H1 (cell line): ENCODE results near the gene CCDC175. TPM values are rescaled to one million over a fixed set of nuclear protein-coding genes. Genes with fewer than 3 reads are reported as not detected.

ENCODE experiments used
- CTCF ChIA-PET: fragments of 300-600 bp; sonication (Branson Sonifier 250); formaldehyde crosslinking; loops from one replicate; lab custom pipeline; 2021; ENCODE audit not compliant: partially characterized antibody; lab: Charles Lee
- POLR2A ChIA-PET: fragments of 300-600 bp; sonication (Branson Sonifier 250); formaldehyde crosslinking; loops from one replicate; lab custom pipeline; 2021; ENCODE audit warnings: inconsistent platforms; ENCODE audit not compliant: partially characterized antibody; lab: Charles Lee
- DNase-seq, 2 experiments: peaks; one replicate each; pipeline versions ENCODE4 v3.0.0 to v3.0.0-alpha.2; 2010 to 2022; ENCODE audit warnings: low spot score in 2 of 2, low read depth in 1 of 2, mixed read lengths in 1 of 2
- FAIRE-seq: peaks from 2 replicates; lab custom pipeline; 2011; peaks lifted over from hg19 to GRCh38; lab: Jason Lieb, UNC
- H2AFZ ChIP-seq: 2 replicates; pipeline ENCODE4 v1.8.1; 2012; ENCODE audit warnings: low read length, inconsistent platforms
- H2AK5ac ChIP-seq: 2 replicates; pipeline ENCODE4 v1.6.1; 2013; ENCODE audit warnings: low read depth, low read length
- H2BK120ac ChIP-seq: replicated peaks from 2 replicates; pipeline ENCODE3; 2013; ENCODE audit warnings: low read depth, low read length, inconsistent platforms
- H2BK12ac ChIP-seq: 2 replicates; pipeline ENCODE4 v1.6.1; 2013; ENCODE audit warnings: low read depth, low read length
- H2BK15ac ChIP-seq: 2 replicates; pipeline ENCODE4 v1.6.1; 2013; ENCODE audit warnings: low read length
- H2BK20ac ChIP-seq: 2 replicates; pipeline ENCODE4 v1.6.1; 2013; ENCODE audit warnings: low read length
- H2BK5ac ChIP-seq: 2 replicates; pipeline ENCODE4 v1.6.1; 2013; ENCODE audit warnings: low read depth, low read length
- H3K14ac ChIP-seq: 2 replicates; pipeline ENCODE4 v1.6.1; 2013; ENCODE audit warnings: inconsistent platforms; ENCODE audit not compliant: insufficient read length
- H3K18ac ChIP-seq: 2 replicates; pipeline ENCODE4 v1.6.1; 2013; ENCODE audit warnings: low read length; ENCODE audit errors: extremely low read depth
- H3K23ac ChIP-seq: 2 replicates; pipeline ENCODE4 v1.6.1; 2013; ENCODE audit warnings: inconsistent platforms; ENCODE audit not compliant: insufficient read length
- H3K23me2 ChIP-seq: 2 replicates; pipeline ENCODE4 v1.6.1; 2013; ENCODE audit warnings: low read depth, low read length
- H3K27ac ChIP-seq: 2 replicates; pipeline ENCODE4 v1.6.1; 2011; ENCODE audit warnings: low read depth, low read length, inconsistent platforms
- H3K27me3 ChIP-seq, 4 experiments: replicated peaks in 1 of 4; 1 replicate in 1 of 4; 2 replicates in 3 of 4; pipeline versions ENCODE4 v1.6.1 to v1.8.1; 2011 to 2013; ENCODE audit warnings: low read length in 3 of 4, mild to moderate bottlenecking in 3 of 4, inconsistent platforms in 2 of 4, mixed read lengths in 2 of 4, moderate library complexity in 1 of 4; ENCODE audit not compliant: control insufficient read depth in 3 of 4, insufficient read depth in 3 of 4; ENCODE audit errors: extremely low read depth in 1 of 4
- H3K36me3 ChIP-seq, 4 experiments: 2 replicates each; pipeline versions ENCODE4 v1.6.1 to v1.8.1; 2011 to 2013; ENCODE audit warnings: mild to moderate bottlenecking in 4 of 4, low read length in 3 of 4, moderate library complexity in 2 of 4, control low read depth in 1 of 4, inconsistent platforms in 1 of 4; ENCODE audit not compliant: insufficient read depth in 4 of 4, control insufficient read depth in 2 of 4
- H3K4ac ChIP-seq: replicated peaks from 2 replicates; pipeline ENCODE3; 2013; ENCODE audit warnings: low read length, low read depth, mixed read lengths, inconsistent platforms; ENCODE audit not compliant: insufficient read length
- H3K4me1 ChIP-seq, 4 experiments: replicated peaks in 1 of 4; 1 replicate in 1 of 4; 2 replicates in 3 of 4; pipeline versions ENCODE4 v1.6.1 to v1.8.1; 2011 to 2013; ENCODE audit warnings: low read length in 3 of 4, inconsistent platforms in 2 of 4, mixed read lengths in 1 of 4; ENCODE audit not compliant: insufficient read depth in 4 of 4, control insufficient read depth in 3 of 4
- H3K4me2 ChIP-seq, 2 experiments: 2 replicates each; pipeline versions ENCODE4 v1.6.1 to v1.8.1; 2011 to 2013; ENCODE audit warnings: low read depth in 2 of 2, low read length in 2 of 2, control low read depth in 1 of 2, inconsistent platforms in 1 of 2, mild to moderate bottlenecking in 1 of 2; ENCODE audit not compliant: insufficient read depth in 1 of 2
- H3K4me3 ChIP-seq, 4 experiments: fragments of 200-600, 300-600 bp in 1 of 4; sonication (generic), shearing (Covaris generic), sonication (Bioruptor Twin) in 1 of 4; 2 replicates each; pipeline versions ENCODE4 v1.5.1 to v1.8.1; 2011 to 2016; ENCODE audit warnings: low read length in 4 of 4, low read depth in 3 of 4, control low read depth in 2 of 4, inconsistent platforms in 2 of 4, mild to moderate bottlenecking in 2 of 4, mixed read lengths in 1 of 4, moderate library complexity in 1 of 4; ENCODE audit not compliant: insufficient read depth in 2 of 4; ENCODE audit errors: extremely low read depth in 1 of 4
- H3K56ac ChIP-seq: replicated peaks from 2 replicates; pipeline ENCODE3; 2013; ENCODE audit warnings: low read depth, mild to moderate bottlenecking, mixed read lengths, low read length, inconsistent platforms; ENCODE audit not compliant: insufficient read length
- H3K79me1 ChIP-seq: 2 replicates; pipeline ENCODE4 v1.6.1; 2013; ENCODE audit warnings: low read depth, low read length, control low read depth
- H3K79me2 ChIP-seq, 2 experiments: 2 replicates each; pipeline versions ENCODE4 v1.6.1 to v1.8.1; 2012 to 2013; ENCODE audit warnings: low read length in 2 of 2, mild to moderate bottlenecking in 2 of 2, inconsistent platforms in 1 of 2; ENCODE audit not compliant: insufficient read depth in 2 of 2, control insufficient read depth in 1 of 2
- H3K9ac ChIP-seq, 4 experiments: replicated peaks in 1 of 4; 1 replicate in 1 of 4; 2 replicates in 3 of 4; pipeline versions ENCODE4 v1.6.1 to v1.8.1; 2011 to 2013; ENCODE audit warnings: low read depth in 3 of 4, low read length in 3 of 4, control low read depth in 2 of 4, mild to moderate bottlenecking in 2 of 4, moderate library complexity in 2 of 4, inconsistent platforms in 1 of 4; ENCODE audit errors: extremely low read depth in 1 of 4
- H3K9me3 ChIP-seq, 2 experiments: 2 replicates each; pipeline versions ENCODE4 v1.6.1 to v1.8.1; 2012 to 2013; ENCODE audit warnings: mild to moderate bottlenecking in 2 of 2, moderate library complexity in 2 of 2, control low read depth in 1 of 2, inconsistent platforms in 1 of 2, low read depth in 1 of 2, low read length in 1 of 2, mixed read lengths in 1 of 2; ENCODE audit not compliant: insufficient read depth in 2 of 2
- H4K20me1 ChIP-seq, 2 experiments: replicated peaks in 1 of 2; 2 replicates each; pipeline versions ENCODE3 to v1.8.1; 2011 to 2013; ENCODE audit warnings: inconsistent platforms in 2 of 2, low read length in 2 of 2, mild to moderate bottlenecking in 1 of 2; ENCODE audit not compliant: insufficient read depth in 2 of 2, control insufficient read depth in 1 of 2
- H4K5ac ChIP-seq: 2 replicates; pipeline ENCODE4 v1.6.1; 2013; ENCODE audit warnings: low read length, low read depth, mixed read lengths, inconsistent platforms; ENCODE audit not compliant: insufficient read length
- H4K8ac ChIP-seq: 2 replicates; pipeline ENCODE4 v1.8.0; 2013; ENCODE audit warnings: mild to moderate bottlenecking, moderate library complexity, low read length, inconsistent platforms; ENCODE audit not compliant: insufficient read depth; ENCODE audit errors: extremely low read depth
- H4K91ac ChIP-seq: replicated peaks from 2 replicates; pipeline ENCODE3; 2013; ENCODE audit warnings: low read length, mixed read lengths, inconsistent platforms; ENCODE audit not compliant: insufficient read length
- ASH2L ChIP-seq: fragments of 200-600, 300-600 bp; sonication (generic); IDR thresholded peaks from one replicate; pipeline ENCODE4 v1.7.1; 2017; ENCODE audit warnings: low read length
- BCL11A ChIP-seq, 2 experiments: IDR thresholded peaks; one replicate each; pipeline ENCODE4 v1.6.1; 2011; ENCODE audit warnings: low read depth in 2 of 2, low read length in 2 of 2, mild to moderate bottlenecking in 2 of 2
- BRCA1 ChIP-seq: IDR thresholded peaks from 2 replicates; pipeline ENCODE4 v1.6.1; 2012; ENCODE audit warnings: low read depth, low read length, improper control_type of control experiment
- CBX5 ChIP-seq: fragments of 300-800, 300-1000 bp; sonication (generic); IDR thresholded peaks from 2 replicates; pipeline ENCODE4 v1.7.1; 2016; ENCODE audit warnings: antibody characterized with exemption, low read length, low read depth
- CTBP2 ChIP-seq: IDR thresholded peaks from 2 replicates; pipeline ENCODE4 v1.7.0; 2011; ENCODE audit warnings: borderline replicate concordance, mild to moderate bottlenecking, moderate library complexity, mixed read lengths, low read length; ENCODE audit not compliant: insufficient read depth, insufficient read length
- EGR1 ChIP-seq: IDR thresholded peaks from 2 replicates; pipeline ENCODE4 v1.6.1; 2011; ENCODE audit warnings: low read depth, low read length, borderline replicate concordance
- EP300 ChIP-seq, 2 experiments: IDR thresholded peaks; 1 replicate in 1 of 2; 2 replicates in 1 of 2; pipeline ENCODE4 v1.6.1; 2011 to 2012; ENCODE audit warnings: low read depth in 2 of 2, low read length in 2 of 2, mild to moderate bottlenecking in 2 of 2, borderline replicate concordance in 1 of 2, inconsistent platforms in 1 of 2, moderate library complexity in 1 of 2
- EZH2 ChIP-seq: fragments of 200-600 bp; sonication (generic); IDR thresholded peaks from 2 replicates; pipeline ENCODE4 v1.7.1; 2012; ENCODE audit warnings: low read depth, mild to moderate bottlenecking, moderate library complexity, low read length, inconsistent platforms; ENCODE audit not compliant: severe bottlenecking
- GTF2F1 ChIP-seq: IDR thresholded peaks from 2 replicates; pipeline ENCODE4 v1.6.1; 2012; ENCODE audit warnings: low read depth, low read length, improper control_type of control experiment, borderline replicate concordance
- KDM1A ChIP-seq: fragments of 200-600, 300-600 bp; sonication (generic); IDR thresholded peaks from 2 replicates; pipeline ENCODE4 v1.7.1; 2016; ENCODE audit warnings: mild to moderate bottlenecking, low read length, borderline replicate concordance
- SIX5 ChIP-seq: IDR thresholded peaks from 2 replicates; pipeline ENCODE4 v1.6.1; 2011; ENCODE audit warnings: mild to moderate bottlenecking, low read depth, low read length
- SP2 ChIP-seq: IDR thresholded peaks from 2 replicates; pipeline ENCODE4 v1.6.1; 2012; ENCODE audit warnings: mild to moderate bottlenecking, low read length, inconsistent platforms
- SP4 ChIP-seq: IDR thresholded peaks from 2 replicates; pipeline ENCODE4 v1.6.1; 2012; ENCODE audit warnings: low read length, inconsistent platforms
- SUZ12 ChIP-seq: fragments of 200-600 bp; sonication (generic); IDR thresholded peaks from 2 replicates; pipeline ENCODE4 v1.6.1; 2012; ENCODE audit warnings: mild to moderate bottlenecking, inconsistent platforms, low read length, moderate library complexity, mixed read lengths
- TEAD4 ChIP-seq: IDR thresholded peaks from 2 replicates; pipeline ENCODE4 v1.6.1; 2012; ENCODE audit warnings: low read depth, low read length, inconsistent platforms, mixed read lengths
- WGBS, 2 experiments: shearing (Covaris generic) in 1 of 2; methylation state at CpG; one replicate each; pipeline versions ENCODE4 v1.1.6 to v1.1.7; 2013 to 2015; ENCODE audit warnings: low lambda C conversion rate in 2 of 2, mixed read lengths in 2 of 2, inconsistent platforms in 1 of 2, low coverage in 1 of 2, missing lambda C conversion rate in 1 of 2; ENCODE audit not compliant: insufficient replicate concordance in 2 of 2, insufficient coverage in 1 of 2, insufficient read length in 1 of 2; ENCODE audit errors: extremely low coverage in 1 of 2, missing lambda C conversion rate in 1 of 2; 5-methylcytosine and 5-hydroxymethylcytosine counted together
- polyA plus RNA-seq, 7 experiments: library from polyadenylated mRNA; depleted of rRNA in 3 of 7; stranded (reverse) in 5 of 7; unstranded in 2 of 7; fragments of >200 nt in 5 of 7; fragments of 200-250 nt in 2 of 7; gene quantifications; 1 replicate in 5 of 7; 2 replicates in 1 of 7; 4 replicates in 1 of 7; pipeline versions ENCODE4 v1.2.1 to v1.2.3, GENCODE V29; 2011 to 2013; ENCODE audit warnings: missing spikeins in 2 of 7, mixed read lengths in 2 of 7
- total RNA-seq: library from RNA; stranded (reverse); fragmentation: NEBNext Ultra II Directional; extraction: Animal tissue kit (Norgen Biotek cat#: 25700); gene quantifications from 2 replicates; pipeline ENCODE4 v1.2.1, GENCODE V29; 2021

The CCDC175 gene
- total and polyA plus RNA-seq, 2 of the 8 experiments (the other 6 are each of a cell fraction or from before 2014, with no cell fraction given) = 0.19 TPM; not detected in 1

DNA sequence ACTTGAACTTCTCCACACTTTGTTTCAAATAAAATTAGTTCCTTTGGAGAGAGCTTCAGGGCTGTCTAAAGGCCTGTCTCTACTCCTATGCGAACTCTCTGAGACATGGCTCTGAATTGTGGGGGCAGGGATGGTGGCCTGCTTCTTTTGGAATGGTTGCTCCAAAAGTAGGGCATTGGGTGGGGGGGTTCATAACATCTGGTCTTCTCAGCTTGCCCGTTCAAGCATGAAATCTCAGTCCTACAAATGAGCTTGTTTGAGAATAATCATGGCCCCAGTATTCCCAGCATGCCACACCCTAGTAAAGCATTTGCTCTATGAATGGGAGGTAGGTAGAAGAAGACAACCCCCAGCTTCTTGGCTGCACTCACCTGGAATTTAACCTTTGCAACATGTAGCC, 118.1 kb downstream of the CCDC175 start:
- no peaks in the 10 kb centered on the region; a peak in 1 of 8 replicates for H3K36me3 ChIP-seq
- no peak overlapping the region for H3K18ac ChIP-seq
- FAIRE-seq (no peak), DNase-seq (no peak)
- WGBS, 2 experiments = 89% methylated on average over 2 of the region's 2 CpGs; no CpG with 5 or more reads in 1 of the 2 experiments
- no peak overlapping the region for H3K9ac ChIP-seq
- H2AFZ ChIP-seq = no peak overlapping the region
- H2BK120ac ChIP-seq = no peak overlapping the region
- peaks cover 0 to 3% of the 10 kb centered on the region in 2 experiments for H4K20me1 ChIP-seq
- H3K23ac ChIP-seq = no peak overlapping the region
- H3K27me3 ChIP-seq = peaks cover 0 to 6% (median 4%) of the 10 kb centered on the region in 4 experiments; a peak in 6 of 7 replicates
- H3K14ac ChIP-seq = no peak overlapping the region
- CTCF ChIA-PET = interaction anchor here (0.8 to 1.4 kb wide), 5 partner anchors 15 to 328 kb away, joined by 3 to 5 read pairs (median 3); no protein-coding TSS in a partner anchor
- H2BK20ac ChIP-seq = no peak overlapping the region
- no peak overlapping the region for H2BK15ac ChIP-seq
- H3K23me2 ChIP-seq = no peaks in the 10 kb centered on the region
- H2AK5ac ChIP-seq = no peak overlapping the region
- no peak overlapping the region for H2BK12ac ChIP-seq
- no peak overlapping the region for H3K4ac ChIP-seq
- no peak overlapping the region for H2BK5ac ChIP-seq
- H4K8ac ChIP-seq = no peak overlapping the region
- H3K9me3 ChIP-seq = no peaks in the 10 kb centered on the region; a peak in 1 of 4 replicates
- H3K4me3 ChIP-seq = no peak overlapping the region
- no peak overlapping the region for H4K5ac ChIP-seq
- no peak overlapping the region for H3K4me2 ChIP-seq
- POLR2A ChIA-PET = interaction anchor here (1.8 kb wide), 1 partner anchor 25 kb away, joined by 5 read pairs; the partner anchor contains the start of genes JKAMP and L3HYPDH
- no peak overlapping the region for H4K91ac ChIP-seq
- H3K79me2 ChIP-seq = no peaks in the 10 kb centered on the region
- no peak overlapping the region for H3K56ac ChIP-seq
- no peak overlapping the region for H3K27ac ChIP-seq
- H3K79me1 ChIP-seq = no peaks in the 10 kb centered on the region
- peaks cover 0 to 1% (median under 1%) of the 10 kb centered on the region in 4 experiments; a peak in 3 of 7 replicates for H3K4me1 ChIP-seq
- TF ChIP-seq SP4 (no peak), SIX5 (no peak), ASH2L (no peak), EGR1 (no peak), KDM1A (no peak), EZH2 (no peak), BCL11A (IDR thresholded peaks at IDR 0.05; ENCODE audit: low read depth in 2 of 2, low read length in 2 of 2) (no peak), CBX5 (no peak), SP2 (no peak), SUZ12 (no peak), TEAD4 (no peak), EP300 (IDR thresholded peaks at IDR 0.05; ENCODE audit: borderline replicate concordance in 1 of 2, low read depth in 2 of 2, low read length in 2 of 2) (no peak), GTF2F1 (no peak), BRCA1 (no peak), CTBP2 (no peak)
